ENCODE measurements around the gene PEMT. TPM values are rescaled to one million over a fixed set of nuclear protein-coding genes. Genes with fewer than 3 reads are reported as not detected.

The PEMT gene
- total RNA-seq, 2 experiments from 2014 or later = 51.7 to 53.2 TPM

GRCh38 chr17:17605083-17605728 lies 13.7 kb upstream of the PEMT start:
- intact Hi-C loops (cut with micrococcal nuclease) = no loop called here
- ATAC-seq = no peak
- Mint-ChIP-seq H3K27ac (no peak overlapping the region), H3K4me3 (no peak overlapping the region), H3K27me3 (no peaks in the 10 kb centered on the region), H3K9me3 (no peaks in the 10 kb centered on the region), H3K36me3 (ENCODE audit: low read depth) (no peaks in the 10 kb centered on the region), H3K4me1 (ENCODE audit: low read depth) (no peaks in the 10 kb centered on the region)
- DNase-seq = no peak
- no peak for TF ChIP-seq CTCF (IDR thresholded peaks at IDR 0.05)
- ChIA-PET POLR2A (no interaction called here), CTCF (interaction anchor here (1.0 kb wide), 1 partner anchor 8 kb away, joined by 3 read pairs; no protein-coding TSS in a partner anchor)

GRCh38 chr17:17603895-17604225 lies 12.4 kb upstream of the PEMT start:
- ChIA-PET POLR2A (interaction anchor here (0.6 kb wide), 1 partner anchor 174 kb away, joined by 3 read pairs; no protein-coding TSS in a partner anchor), CTCF (interaction anchor here (1.0 to 1.5 kb wide), 2 partner anchors 10 to 107 kb away, joined by 3 to 4 read pairs; no protein-coding TSS in a partner anchor)
- TF ChIP-seq CTCF (IDR thresholded peaks at IDR 0.05) = no peak
- Mint-ChIP-seq H3K4me3 (no peak overlapping the region), H3K27me3 (no peaks in the 10 kb centered on the region), H3K27ac (no peak overlapping the region), H3K4me1 (ENCODE audit: low read depth) (no peaks in the 10 kb centered on the region), H3K9me3 (no peaks in the 10 kb centered on the region), H3K36me3 (ENCODE audit: low read depth) (no peaks in the 10 kb centered on the region)
- DNase-seq (no peak), ATAC-seq (no peak)
- intact Hi-C loops (cut with micrococcal nuclease) = no loop called here

GRCh38 chr17:17603178-17603894 lies 11.8 kb upstream of the PEMT start:
- Mint-ChIP-seq H3K36me3 (ENCODE audit: low read depth) (no peaks in the 10 kb centered on the region), H3K4me3 (no peak overlapping the region), H3K4me1 (ENCODE audit: low read depth) (no peaks in the 10 kb centered on the region), H3K9me3 (no peaks in the 10 kb centered on the region), H3K27me3 (no peaks in the 10 kb centered on the region), H3K27ac (no peak overlapping the region)
- ATAC-seq (no peak), DNase-seq (no peak)
- TF ChIP-seq CTCF (IDR thresholded peaks at IDR 0.05) = no peak
- intact Hi-C loops (cut with micrococcal nuclease) = no loop called here
- ChIA-PET CTCF (interaction anchor here (0.9 to 3.3 kb wide), 4 partner anchors 10 to 106 kb away, joined by 3 to 13 read pairs (median 4); no protein-coding TSS in a partner anchor), POLR2A (no interaction called here)

GRCh38 chr17:17599965-17600364 lies 8.5 kb upstream of the PEMT start:
- H3K36me3 Mint-ChIP-seq (ENCODE audit: low read depth) = no peaks in the 10 kb centered on the region

More at GRCh38 chr17:17599965-17600364, 8.5 kb upstream of the PEMT start:
- no peak overlapping the region for H3K4me3 Mint-ChIP-seq
- H3K9me3 Mint-ChIP-seq = no peaks in the 10 kb centered on the region
- no peak for TF ChIP-seq CTCF (IDR thresholded peaks at IDR 0.05)
- DNase-seq = no peak
- ChIA-PET POLR2A (no interaction called here), CTCF (no interaction called here)
- H3K4me1 Mint-ChIP-seq (ENCODE audit: low read depth) = no peaks in the 10 kb centered on the region
- no peaks in the 10 kb centered on the region for H3K27me3 Mint-ChIP-seq
- no peak overlapping the region for H3K27ac Mint-ChIP-seq
- intact Hi-C loops (cut with micrococcal nuclease) = no loop called here
- no peak for ATAC-seq
